ENCODE results near the gene PLTP.

DNA sequence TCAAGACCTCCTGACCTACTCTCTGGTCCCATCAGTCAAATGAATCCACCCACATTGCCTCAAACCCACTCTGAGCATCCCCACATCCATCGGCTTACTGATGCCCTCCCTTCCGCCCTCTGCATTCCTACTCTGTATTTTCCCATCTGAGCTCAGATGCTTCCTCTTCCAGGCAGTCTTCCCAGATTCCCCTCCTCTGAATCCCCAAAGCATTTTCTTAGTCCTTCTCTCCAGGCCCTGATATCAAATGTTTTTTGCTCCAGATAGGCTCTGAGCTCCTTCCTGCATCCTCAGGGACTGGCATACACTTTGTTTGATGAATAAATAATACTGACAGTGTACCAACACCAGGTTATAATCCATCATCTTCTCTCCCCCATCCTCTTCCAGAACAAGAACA, 3.9 kb downstream of the PLTP start:
- TF ChIP-seq, protein P1, sequence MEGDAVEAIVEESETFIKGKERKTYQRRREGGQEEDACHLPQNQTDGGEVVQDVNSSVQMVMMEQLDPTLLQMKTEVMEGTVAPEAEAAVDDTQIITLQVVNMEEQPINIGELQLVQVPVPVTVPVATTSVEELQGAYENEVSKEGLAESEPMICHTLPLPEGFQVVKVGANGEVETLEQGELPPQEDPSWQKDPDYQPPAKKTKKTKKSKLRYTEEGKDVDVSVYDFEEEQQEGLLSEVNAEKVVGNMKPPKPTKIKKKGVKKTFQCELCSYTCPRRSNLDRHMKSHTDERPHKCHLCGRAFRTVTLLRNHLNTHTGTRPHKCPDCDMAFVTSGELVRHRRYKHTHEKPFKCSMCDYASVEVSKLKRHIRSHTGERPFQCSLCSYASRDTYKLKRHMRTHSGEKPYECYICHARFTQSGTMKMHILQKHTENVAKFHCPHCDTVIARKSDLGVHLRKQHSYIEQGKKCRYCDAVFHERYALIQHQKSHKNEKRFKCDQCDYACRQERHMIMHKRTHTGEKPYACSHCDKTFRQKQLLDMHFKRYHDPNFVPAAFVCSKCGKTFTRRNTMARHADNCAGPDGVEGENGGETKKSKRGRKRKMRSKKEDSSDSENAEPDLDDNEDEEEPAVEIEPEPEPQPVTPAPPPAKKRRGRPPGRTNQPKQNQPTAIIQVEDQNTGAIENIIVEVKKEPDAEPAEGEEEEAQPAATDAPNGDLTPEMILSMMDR (IDR thresholded peaks at IDR 0.05), result no peak
- no peak for TF ChIP-seq EP300 (IDR thresholded peaks at IDR 0.05)
- TF ChIP-seq POLR2AphosphoS5 (IDR thresholded peaks at IDR 0.05), result no peak

Measured in gastroesophageal sphincter (tissue), 3 donors.